OCI-LY3 (cell line): ENCODE results near the gene ONECUT1.

ENCODE experiments used
- CTCF ChIP-seq: fragments of 200-600, 300-600 bp; sonication (generic); IDR thresholded peaks from 2 replicates; pipeline ENCODE4 v1.5.1; 2014; ENCODE audit warnings: antibody characterized with exemption, low read length, low read depth
- EZH2phosphoT487 ChIP-seq: fragments of 200-600 bp; shearing (Covaris generic); IDR thresholded peaks from 2 replicates; pipeline ENCODE4 v1.6.1; 2018; ENCODE audit warnings: antibody characterized with exemption, mixed run types, low read depth

DNA sequence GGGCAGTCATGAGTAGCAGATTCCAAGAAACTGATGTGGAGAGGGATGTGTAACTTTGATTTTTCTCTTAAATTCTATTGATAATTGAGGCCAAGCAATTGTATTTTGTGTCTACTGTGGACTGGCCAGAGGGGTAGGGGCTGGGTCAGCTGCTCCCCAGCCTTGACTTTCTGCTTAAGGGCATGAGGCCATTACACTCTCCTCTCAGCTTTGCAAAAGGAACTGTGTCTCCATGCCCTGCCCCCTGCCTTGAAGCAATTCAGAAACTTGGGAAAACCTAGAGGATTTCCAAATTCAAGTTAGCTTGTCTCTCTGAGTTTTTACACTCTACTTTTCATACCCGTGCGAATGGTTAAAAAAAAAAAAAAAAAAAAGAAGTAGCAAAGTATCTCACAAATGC, 38.6 kb downstream of the ONECUT1 start:
- TF ChIP-seq CTCF, result no peak
- TF ChIP-seq EZH2phosphoT487, result no peak
